K562 (cell line): Measurements from ENCODE around the gene SOX12. TPM values are rescaled to one million over a fixed set of nuclear protein-coding genes. Genes with fewer than 3 reads are reported as not detected.

Experiments used
- BCL6 ChIP-seq: fragments of 250-450 bp; sonication (Bioruptor Pico); IDR thresholded peaks from 2 replicates; pipeline ENCODE4 v1.4.0; 2020
- CREB5 ChIP-seq: fragments of 250-450 bp; sonication (Bioruptor Pico); IDR thresholded peaks from 2 replicates; pipeline ENCODE4 v1.5.0; 2020; ENCODE audit warnings: mild to moderate bottlenecking
- FOXP1 ChIP-seq: sonication (generic); formaldehyde crosslinking; IDR thresholded peaks from 2 replicates; pipeline ENCODE4 v1.8.0; 2022; ENCODE audit warnings: mild to moderate bottlenecking, missing genetic modification reagents
- MCM3 ChIP-seq: fragments of 450-650 bp; IDR thresholded peaks from 2 replicates; pipeline ENCODE4 v1.6.1; 2016
- MYNN ChIP-seq, 2 experiments: sonication (generic); formaldehyde crosslinking in 1 of 2; IDR thresholded peaks; 2 replicates each; pipeline versions ENCODE4 v1.5.0 to v1.6.1; 2016 to 2020; ENCODE audit warnings: antibody characterized with exemption in 1 of 2, missing genetic modification reagents in 1 of 2
- NCOR1 ChIP-seq: fragments of 450-650 bp; IDR thresholded peaks from 2 replicates; pipeline ENCODE4 v1.6.1; 2016; ENCODE audit warnings: mild to moderate bottlenecking, moderate library complexity
- NELFE ChIP-seq: IDR thresholded peaks from 2 replicates; pipeline ENCODE4 v1.6.1; 2011; ENCODE audit warnings: mild to moderate bottlenecking; ENCODE audit not compliant: insufficient read depth, insufficient read length
- NONO ChIP-seq, 2 experiments: fragments of 200-400 bp in 1 of 2; fragments of 450-650 bp in 1 of 2; formaldehyde crosslinking in 1 of 2; IDR thresholded peaks; 2 replicates each; pipeline ENCODE4 v1.6.1; 2017; ENCODE audit warnings: low read depth in 2 of 2, mild to moderate bottlenecking in 2 of 2, moderate library complexity in 2 of 2, low read length in 1 of 2
- OTX1 ChIP-seq: fragments of 450-650 bp; formaldehyde crosslinking; IDR thresholded peaks from 2 replicates; pipeline ENCODE4 v1.4.0; 2022; ENCODE audit warnings: mild to moderate bottlenecking
- RNF219 ChIP-seq: fragments of 250-450 bp; sonication (Bioruptor Pico); IDR thresholded peaks from 2 replicates; pipeline ENCODE4 v1.5.0; 2022; ENCODE audit warnings: mild to moderate bottlenecking
- TSC22D4 ChIP-seq: fragments of 450-650 bp; IDR thresholded peaks from 2 replicates; pipeline ENCODE4 v1.6.1; 2016; ENCODE audit warnings: missing genetic modification characterization, missing biosample characterization, control low read depth
- ZFP36 ChIP-seq: fragments of 150-350 bp; IDR thresholded peaks from 2 replicates; pipeline ENCODE4 v1.6.1; 2018; ENCODE audit warnings: low read length, low read depth; ENCODE audit not compliant: partially characterized antibody
- ZNF347 ChIP-seq: fragments of 450-650 bp; formaldehyde crosslinking; IDR thresholded peaks from 2 replicates; pipeline ENCODE4 v1.4.0; 2020; ENCODE audit warnings: low read depth, mild to moderate bottlenecking, moderate library complexity
- ZNF592 ChIP-seq: fragments of 450-650 bp; IDR thresholded peaks from 2 replicates; pipeline ENCODE4 v1.6.1; 2017; ENCODE audit warnings: antibody characterized with exemption, mild to moderate bottlenecking
- polyA plus RNA-seq, 8 experiments: library from polyadenylated mRNA; depleted of rRNA in 4 of 8; stranded (reverse) in 5 of 8; unstranded in 3 of 8; fragments of >200 nt; fragmentation: Nextera tagmentation in 2 of 8; fragmentation: Illumina TruSeq in 1 of 8; extraction: Ambion mirVana in 2 of 8; extraction: Trizol in 1 of 8; gene quantifications; 2 replicates each; pipeline versions ENCODE4 v1.2.1 to v1.2.3, GENCODE V29; 2011 to 2014; ENCODE audit warnings: inconsistent platforms in 1 of 8, missing spikeins in 1 of 8
- total RNA-seq, 7 experiments: library from RNA; depleted of rRNA in 6 of 7; stranded (reverse); fragments of >200 nt in 6 of 7; fragmentation: Illumina TruSeq in 2 of 7; extraction: Trizol in 2 of 7; gene quantifications; 2 replicates each; pipeline versions ENCODE4 v1.2.1 to v1.2.3, GENCODE V29; 2011 to 2021; ENCODE audit warnings: low replicate concordance in 1 of 7

The SOX12 gene
- total and polyA plus RNA-seq, 9 of the 15 experiments (the other 6 are each of a cell fraction or from before 2014, with no cell fraction given): 0.42 to 26.3 (median 2.6) TPM

- TF ChIP-seq RNF219 (peak; percentile 28; the same call in 1 of the 2 replicates), FOXP1 (CRISPR knock-in tag) (peak; percentile 31; the same call in 1 of the 2 replicates), MCM3 (no peak), BCL6 (no peak; the same call in 1 of the 2 replicates), NONO (IDR thresholded peaks at IDR 0.05; ENCODE audit: low read depth in 2 of 2, low read length in 1 of 2) (no peak), ZNF347 (CRISPR knock-in tag) (no peak), CREB5 (CRISPR knock-in tag) (no peak), MYNN (IDR thresholded peaks at IDR 0.05) (no peak), MYNN (CRISPR knock-in tag; IDR thresholded peaks at IDR 0.05) (no peak), ZFP36 (no peak), TSC22D4 (tag) (no peak), OTX1 (CRISPR knock-in tag) (0 out of 2 replicates have a peak, but pooled peaks have one; percentile 52), NELFE (no peak), NCOR1 (no peak), ZNF592 (peak; percentile 97)
Observed at GRCh38 chr20:362271-363254, 37.2 kb downstream of the SOX12 start (continued).
